ENCODE measurements around the gene SLIT3.

DNA sequence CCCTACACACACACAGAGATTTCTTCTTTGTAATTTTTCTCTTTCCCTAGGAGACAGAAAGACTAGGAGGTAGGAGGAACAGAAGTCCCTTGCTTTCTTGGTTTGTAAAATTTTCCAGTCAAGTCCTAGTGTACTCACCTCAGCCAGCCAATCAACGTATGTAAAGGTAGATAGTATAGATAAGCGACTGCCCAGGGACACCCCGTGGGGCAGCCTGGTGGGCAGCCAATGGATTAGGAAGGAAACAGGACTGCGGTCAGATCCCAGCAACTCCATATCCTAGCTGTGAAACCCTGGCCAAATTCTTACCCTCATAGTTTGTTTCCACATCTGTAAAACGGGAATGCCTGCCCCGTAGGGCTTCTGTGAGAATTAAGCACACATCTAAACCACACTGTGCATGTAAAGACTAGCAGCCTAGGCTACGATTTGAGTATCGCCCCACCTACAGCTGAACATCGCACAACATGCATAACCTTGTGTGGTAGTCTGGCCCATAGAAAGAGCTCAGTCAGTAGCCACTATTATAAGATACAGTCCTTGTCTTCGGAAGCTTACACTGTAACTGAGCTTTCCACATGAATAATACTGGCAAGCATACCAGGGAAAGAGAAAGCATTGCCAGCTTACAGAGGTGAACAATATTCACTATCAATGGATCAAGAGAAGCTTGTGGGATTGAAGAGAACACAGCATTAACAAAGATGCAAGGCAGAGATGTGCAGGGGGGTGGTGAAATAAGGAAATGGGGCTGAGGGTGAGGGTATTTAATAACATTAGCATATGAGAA is 368.3 kb downstream of the SLIT3 start:
- no peak for TF ChIP-seq GATA2 (IDR thresholded peaks at IDR 0.05; ENCODE audit: low read depth, low read length)
- TF ChIP-seq GATA3 (IDR thresholded peaks at IDR 0.05; ENCODE audit: low read depth, low read length), result no peak

Measured in SH-SY5Y (cell line).